ENCODE measurements around the gene MLLT3.

MLLT3 gene

GRCh38 chr9:20532584-20532983 is 89.7 kb downstream of the MLLT3 start:
- no peak for TF ChIP-seq CTCF (IDR thresholded peaks at IDR 0.05; ENCODE audit: low read depth, low read length)
- in situ Hi-C loops (cut with HindIII; ENCODE audit: low sequenced_read_pairs) = no loop called here
- no peak overlapping the region for H3K4me3 ChIP-seq (ENCODE audit: low read depth, low read length)
- DNase-seq (ENCODE audit: low read depth, low spot score) = no peak

GRCh38 chr9:20529837-20530236 is 92.5 kb downstream of the MLLT3 start:
- H3K4me3 ChIP-seq (ENCODE audit: low read depth, low read length) = no peak overlapping the region

GRCh38 chr9:20528253-20528652 is 94.0 kb downstream of the MLLT3 start:
- TF ChIP-seq CTCF (IDR thresholded peaks at IDR 0.05; ENCODE audit: low read depth, low read length) = no peak
- in situ Hi-C loops (cut with HindIII; ENCODE audit: low sequenced_read_pairs) = no loop called here
- DNase-seq (ENCODE audit: low read depth, low spot score) = no peak

More at GRCh38 chr9:20529837-20530236, 92.5 kb downstream of the MLLT3 start:
- no peak for TF ChIP-seq CTCF (IDR thresholded peaks at IDR 0.05; ENCODE audit: low read depth, low read length)
- in situ Hi-C loops (cut with HindIII; ENCODE audit: low sequenced_read_pairs) = no loop called here
- no peak for DNase-seq (ENCODE audit: low read depth, low spot score)

GRCh38 chr9:20526500-20527319 is 95.6 kb downstream of the MLLT3 start:
- in situ Hi-C loops (cut with HindIII; ENCODE audit: low sequenced_read_pairs) = no loop called here
- no peak overlapping the region for H3K4me3 ChIP-seq (ENCODE audit: low read depth, low read length)
- TF ChIP-seq CTCF (IDR thresholded peaks at IDR 0.05; ENCODE audit: low read depth, low read length) = peak; percentile 21
- peak; percentile 43 for DNase-seq (ENCODE audit: low read depth, low spot score)

More at GRCh38 chr9:20528253-20528652, 94.0 kb downstream of the MLLT3 start:
- no peak overlapping the region for H3K4me3 ChIP-seq (ENCODE audit: low read depth, low read length)

- DNase-seq (ENCODE audit: low read depth, low spot score) = no peak
- H3K4me3 ChIP-seq (ENCODE audit: low read depth, low read length) = no peak overlapping the region
- TF ChIP-seq CTCF (IDR thresholded peaks at IDR 0.05; ENCODE audit: low read depth, low read length) = peak; percentile 41
- in situ Hi-C loops (cut with HindIII; ENCODE audit: low sequenced_read_pairs) = no loop called here
These were observed 97.5 kb downstream of the MLLT3 start for GRCh38 chr9:20524776-20525175.

GRCh38 chr9:20518737-20519136 is 103.6 kb downstream of the MLLT3 start:
- in situ Hi-C loops (cut with HindIII; ENCODE audit: low sequenced_read_pairs) = no loop called here
- H3K4me3 ChIP-seq (ENCODE audit: low read depth, low read length) = no peak overlapping the region
- no peak for TF ChIP-seq CTCF (IDR thresholded peaks at IDR 0.05; ENCODE audit: low read depth, low read length)
- DNase-seq (ENCODE audit: low read depth, low spot score) = no peak
